Osteoblast (primary cell): ENCODE measurements around the gene TXNIP. TPM values are rescaled to one million over a fixed set of nuclear protein-coding genes. Genes with fewer than 3 reads are reported as not detected.

Source experiments
- DNase-seq: peaks from one replicate; pipeline ENCODE4 v3.0.0; 2011; ENCODE audit warnings: low spot score, mixed read lengths; ENCODE audit not compliant: insufficient read length; ENCODE audit errors: missing footprints
- H2AFZ ChIP-seq: 2 replicates; pipeline ENCODE4 v1.6.0; 2011; ENCODE audit warnings: mild to moderate bottlenecking, low read length
- H3K27ac ChIP-seq: 2 replicates; pipeline ENCODE4 v1.5.1; 2011; ENCODE audit warnings: mild to moderate bottlenecking, low read depth, low read length, moderate library complexity
- H3K27me3 ChIP-seq: 2 replicates; pipeline ENCODE4 v1.6.0; 2012; ENCODE audit warnings: mild to moderate bottlenecking, control low read depth, inconsistent platforms, low read length, moderate library complexity; ENCODE audit not compliant: insufficient read depth
- H3K36me3 ChIP-seq: 2 replicates; pipeline ENCODE4 v1.5.1; 2011; ENCODE audit warnings: mild to moderate bottlenecking, low read length, control low read depth, moderate library complexity; ENCODE audit not compliant: insufficient read depth
- H3K4me1 ChIP-seq: 2 replicates; pipeline ENCODE4 v1.5.1; 2011; ENCODE audit warnings: mild to moderate bottlenecking, low read length, control low read depth, moderate library complexity; ENCODE audit not compliant: insufficient read depth
- H3K4me2 ChIP-seq: 2 replicates; pipeline ENCODE4 v1.6.0; 2011; ENCODE audit warnings: mild to moderate bottlenecking, low read length; ENCODE audit not compliant: insufficient read depth
- H3K4me3 ChIP-seq: fragments of 200-600 bp; sonication (generic); 3 replicates; pipeline ENCODE4 v1.5.1; 2012; ENCODE audit warnings: mild to moderate bottlenecking, low read length, inconsistent platforms; ENCODE audit not compliant: insufficient read depth
- H3K79me2 ChIP-seq: 2 replicates; pipeline ENCODE4 v1.6.0; 2012; ENCODE audit warnings: mild to moderate bottlenecking, low read length, control low read depth, inconsistent platforms; ENCODE audit not compliant: insufficient read depth
- H3K9me3 ChIP-seq: 2 replicates; pipeline ENCODE4 v1.5.1; 2011; ENCODE audit warnings: low read depth, low read length, control low read depth
- H4K20me1 ChIP-seq: 2 replicates; pipeline ENCODE4 v1.6.0; 2012; ENCODE audit warnings: mild to moderate bottlenecking, low read length, control low read depth; ENCODE audit not compliant: insufficient read depth
- CTCF ChIP-seq: IDR thresholded peaks from 2 replicates; pipeline ENCODE4 v1.5.1; 2011; ENCODE audit warnings: mild to moderate bottlenecking, low read depth, low read length, moderate library complexity; ENCODE audit errors: extremely low read depth
- total RNA-seq: library from RNA; depleted of rRNA; stranded (reverse); fragments of >200 nt; gene quantifications from 2 replicates; pipeline ENCODE4 v1.2.3, GENCODE V29; 2012

The TXNIP gene
- total RNA-seq, 1 donor, result 400 TPM

GRCh38 chr1:145992958-145993617 lies 3.3 kb downstream of the TXNIP start:
- peaks cover 29% of the 10 kb centered on the region for H3K4me1 ChIP-seq
- peaks cover 43% of the 10 kb centered on the region for H4K20me1 ChIP-seq
- DNase-seq, result no peak
- peaks cover 40% of the 10 kb centered on the region for H3K79me2 ChIP-seq
- no peaks in the 10 kb centered on the region for H3K9me3 ChIP-seq
- H3K27ac ChIP-seq, result no peak overlapping the region
- H3K4me2 ChIP-seq, result peak overlapping the region; percentile 92
- TF ChIP-seq CTCF, result no peak
- peaks cover 38% of the 10 kb centered on the region for H3K36me3 ChIP-seq
- no peak overlapping the region for H2AFZ ChIP-seq
- peak overlapping the region; percentile 91 for H3K4me3 ChIP-seq
- no peaks in the 10 kb centered on the region for H3K27me3 ChIP-seq

- peaks cover 38% of the 10 kb centered on the region for H3K36me3 ChIP-seq
- no peak overlapping the region for H3K27ac ChIP-seq
- H2AFZ ChIP-seq, result no peak overlapping the region
- peaks cover 43% of the 10 kb centered on the region for H4K20me1 ChIP-seq
- peak overlapping the region; percentile 92 for H3K4me2 ChIP-seq
- TF ChIP-seq CTCF, result no peak
- H3K27me3 ChIP-seq, result no peaks in the 10 kb centered on the region
- H3K4me3 ChIP-seq, result peak overlapping the region; percentile 91
- H3K4me1 ChIP-seq, result peaks cover 28% of the 10 kb centered on the region
- H3K79me2 ChIP-seq, result peaks cover 40% of the 10 kb centered on the region
- no peaks in the 10 kb centered on the region for H3K9me3 ChIP-seq
- no peak for DNase-seq
These were observed 3.9 kb downstream of the TXNIP start for GRCh38 chr1:145992502-145992936.

DNA sequence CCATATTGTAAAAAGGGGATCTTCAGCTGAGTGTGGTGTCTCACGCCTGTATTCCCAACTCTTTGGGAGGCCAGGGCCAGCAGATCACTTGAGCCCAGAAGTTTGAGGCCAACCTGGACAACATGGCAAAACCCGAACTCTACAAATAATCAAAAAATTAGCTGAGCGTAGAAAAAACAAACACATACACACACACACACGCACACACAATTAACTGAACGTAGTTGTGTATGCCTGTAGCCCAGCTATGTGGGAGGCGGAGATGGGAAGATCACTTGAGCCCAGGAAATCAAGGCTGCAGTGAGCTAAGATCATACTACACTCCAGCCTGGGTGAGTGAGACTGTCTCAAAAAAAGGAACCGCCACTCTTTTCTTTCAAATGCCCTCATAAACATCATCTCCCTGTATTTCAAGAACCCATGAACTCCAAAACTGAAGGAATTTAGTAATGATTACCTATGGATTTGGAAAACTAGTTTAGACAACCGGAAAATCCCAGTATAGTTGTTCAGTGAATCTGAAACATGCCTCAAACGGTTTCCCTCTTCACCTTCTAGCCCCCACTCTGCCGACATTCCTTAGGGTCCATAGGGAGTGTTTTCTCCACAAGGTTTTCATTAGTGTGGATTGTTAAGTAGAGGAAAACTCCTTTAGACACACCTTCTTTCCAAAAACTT lies 4.5 kb downstream of the TXNIP start:
- peak overlapping the region; percentile 92 for H3K4me2 ChIP-seq
- H3K36me3 ChIP-seq, result peaks cover 38% of the 10 kb centered on the region
- peaks cover 43% of the 10 kb centered on the region for H4K20me1 ChIP-seq
- H3K27me3 ChIP-seq, result no peaks in the 10 kb centered on the region
- H2AFZ ChIP-seq, result no peak overlapping the region
- TF ChIP-seq CTCF, result no peak
- no peak overlapping the region for H3K27ac ChIP-seq
- H3K79me2 ChIP-seq, result peaks cover 40% of the 10 kb centered on the region
- DNase-seq, result no peak
- H3K4me1 ChIP-seq, result peaks cover 22% of the 10 kb centered on the region
- H3K9me3 ChIP-seq, result no peaks in the 10 kb centered on the region
- peak overlapping the region; percentile 19 for H3K4me3 ChIP-seq

GRCh38 chr1:145990249-145990855 lies 6.0 kb downstream of the TXNIP start:
- no peak for DNase-seq
- Histone ChIP-seq H3K27ac (peak overlapping the region; percentile 12), H3K4me3 (no peak overlapping the region), H4K20me1 (peaks cover 34% of the 10 kb centered on the region), H3K4me2 (no peak overlapping the region), H3K27me3 (no peaks in the 10 kb centered on the region), H3K36me3 (peaks cover 34% of the 10 kb centered on the region), H3K79me2 (peaks cover 30% of the 10 kb centered on the region), H3K4me1 (peaks cover 31% of the 10 kb centered on the region), H3K9me3 (no peaks in the 10 kb centered on the region), H2AFZ (no peak overlapping the region)
- no peak for TF ChIP-seq CTCF
